IPS DF 19.7 (cell line): Measurements from ENCODE around the gene NUAK1.

Source experiments
- DNase-seq: peaks from one replicate; pipeline ENCODE4 v3.0.0-alpha.2; 2013; ENCODE audit warnings: low read depth, low spot score

Gene NUAK1

GRCh38 chr12:106138633-106139421, at the start of gene NUAK1:
Gene NUAK1 (minus strand): TSS chr12:106138954. CDS start chr12:106138653, 301 bp downstream.
- DNase-seq, result no peak

DNA sequence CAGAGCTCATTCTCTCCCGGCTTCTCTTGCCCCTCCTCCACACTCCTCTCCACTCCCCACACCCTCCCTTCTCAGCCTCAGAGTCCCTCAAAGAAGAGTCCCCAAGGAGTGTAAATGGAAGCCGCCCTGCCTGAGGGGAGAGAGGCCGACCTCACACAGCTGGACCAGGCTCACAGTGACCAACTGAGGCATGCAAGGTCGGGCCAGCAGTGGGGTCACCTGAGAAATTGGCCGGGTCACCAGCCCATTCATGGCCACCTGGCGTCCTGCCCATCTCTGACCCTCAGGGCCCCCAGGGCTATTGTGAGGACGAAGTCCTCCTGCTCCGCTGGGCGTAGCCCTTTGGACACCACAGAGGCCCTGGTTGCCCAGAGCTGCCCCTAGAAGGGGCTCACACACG, 49.5 kb upstream of the NUAK1 start:
- DNase-seq, result no peak

DNA sequence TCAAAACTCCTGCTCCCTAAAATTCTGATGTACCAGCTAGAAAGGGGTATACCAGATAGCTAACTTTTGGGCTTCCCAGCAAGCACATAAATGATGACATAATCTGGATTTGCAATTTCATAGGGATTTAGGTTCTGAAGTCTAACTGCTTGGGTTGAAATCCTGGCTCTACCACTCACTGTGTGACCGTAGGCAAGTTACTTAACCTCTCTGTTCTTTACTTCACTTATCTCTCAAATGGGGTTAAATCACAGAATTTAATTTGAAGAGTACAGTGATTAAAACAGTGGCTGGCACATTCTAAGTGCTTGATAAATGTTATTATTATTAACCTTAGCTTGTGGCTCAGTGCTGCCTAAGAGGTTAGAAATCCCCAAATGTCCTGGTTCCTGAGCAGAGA, 49.1 kb upstream of the NUAK1 start:
- DNase-seq, result no peak

DNA sequence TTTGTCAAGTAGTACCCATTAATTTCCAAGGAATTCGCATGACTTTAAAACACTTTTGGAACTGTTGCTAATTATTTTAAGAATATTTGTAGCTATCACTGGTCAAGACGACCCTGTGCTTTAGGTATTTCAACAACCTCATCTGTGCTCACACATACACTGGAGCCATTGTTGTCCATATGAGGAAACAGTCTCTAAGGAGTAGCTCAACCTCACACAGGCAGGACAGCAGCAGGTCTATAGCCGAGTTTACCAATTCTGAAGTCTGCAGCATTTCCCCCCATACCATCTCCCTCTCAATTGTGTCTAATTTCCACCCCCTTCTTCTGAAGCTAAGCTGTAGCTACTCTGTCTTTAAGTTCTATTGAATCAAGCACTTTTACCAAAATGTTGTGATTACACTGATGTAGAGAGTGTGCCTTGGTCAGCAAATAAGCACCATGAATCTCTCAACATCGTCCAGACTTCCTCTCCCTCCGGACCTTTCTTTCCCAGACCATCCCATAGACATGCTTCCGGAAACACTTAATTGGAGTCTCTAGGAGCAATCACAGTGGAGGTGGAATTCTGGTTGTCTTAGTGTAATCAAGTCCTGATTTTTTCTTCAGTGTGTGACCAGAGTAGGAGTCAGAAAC, 48.5 kb upstream of the NUAK1 start:
- DNase-seq, result no peak

DNA sequence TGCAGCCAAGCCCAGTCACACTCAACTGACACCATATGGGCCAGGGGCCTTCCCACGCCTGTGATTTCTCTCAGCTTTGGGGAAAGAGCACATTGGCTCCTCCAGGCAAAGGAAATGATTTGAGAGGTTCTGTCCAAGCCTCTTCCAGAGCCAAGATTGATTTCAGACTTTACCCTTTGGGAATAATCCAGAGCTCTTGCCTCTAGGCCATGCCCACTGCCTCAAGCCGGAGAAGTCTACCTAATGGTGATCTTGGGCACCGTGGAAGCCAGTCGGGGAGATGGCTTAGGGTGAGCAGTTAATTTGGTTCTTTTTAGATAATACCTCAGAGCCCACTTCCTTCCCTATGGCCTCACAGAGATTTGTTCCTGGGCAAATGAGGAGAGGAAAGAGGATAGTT, 45.0 kb upstream of the NUAK1 start:
- no peak for DNase-seq

DNA sequence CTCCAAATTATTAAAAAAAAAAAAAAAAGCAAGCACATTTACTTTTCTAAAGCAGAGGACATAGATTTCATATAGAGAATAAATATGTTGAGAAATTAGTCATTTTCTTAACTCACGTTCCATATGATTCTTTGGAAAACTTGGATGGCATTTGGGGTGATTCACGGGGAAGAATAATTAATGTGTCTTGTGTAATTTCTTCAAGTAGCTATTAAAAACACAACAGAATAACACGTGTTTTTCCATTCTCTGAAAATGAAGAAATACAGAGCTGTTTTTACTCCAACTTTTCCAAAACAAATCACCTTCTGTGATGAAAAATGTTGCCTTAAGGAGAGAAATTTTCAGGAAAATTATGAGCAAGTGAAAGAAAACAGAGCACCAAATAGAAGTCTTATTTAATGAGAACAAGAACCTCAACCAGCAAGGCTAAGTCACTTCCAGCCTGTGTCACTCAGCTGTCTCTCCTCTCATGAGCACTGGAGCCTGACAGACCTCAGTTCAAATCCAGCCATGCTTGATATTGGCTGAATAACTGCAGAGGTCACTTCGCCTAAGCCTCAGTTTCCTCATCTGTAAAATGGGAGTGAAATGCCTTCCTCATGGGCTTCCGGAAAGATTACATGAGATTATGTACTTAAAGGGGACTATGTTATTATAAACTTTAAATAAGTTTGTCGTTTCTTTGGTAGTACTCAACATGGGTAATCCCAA, 42.8 kb upstream of the NUAK1 start:
- no peak for DNase-seq

GRCh38 chr12:106179086-106179485, 40.3 kb upstream of the NUAK1 start:
- DNase-seq, result no peak

DNA sequence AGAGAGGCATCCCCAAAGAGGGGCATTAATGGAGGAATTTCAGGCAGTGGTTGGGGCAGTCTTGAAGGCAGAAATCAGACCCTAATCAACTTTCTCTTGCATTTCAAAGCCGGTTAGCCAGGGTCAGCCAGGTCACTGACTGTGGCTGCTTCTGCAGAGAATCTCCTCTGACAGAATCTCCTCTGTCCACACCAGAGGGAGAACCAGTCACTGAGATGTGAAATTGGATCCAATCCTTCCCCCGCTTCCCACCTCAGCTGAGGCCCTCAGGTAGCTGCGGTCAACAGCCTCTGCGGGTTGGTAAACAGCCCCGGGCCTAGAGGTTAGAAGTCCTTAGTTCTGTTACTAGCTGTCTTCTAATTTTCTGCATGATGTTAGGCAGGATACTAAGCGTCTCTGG, 39.8 kb upstream of the NUAK1 start:
- no peak for DNase-seq

DNA sequence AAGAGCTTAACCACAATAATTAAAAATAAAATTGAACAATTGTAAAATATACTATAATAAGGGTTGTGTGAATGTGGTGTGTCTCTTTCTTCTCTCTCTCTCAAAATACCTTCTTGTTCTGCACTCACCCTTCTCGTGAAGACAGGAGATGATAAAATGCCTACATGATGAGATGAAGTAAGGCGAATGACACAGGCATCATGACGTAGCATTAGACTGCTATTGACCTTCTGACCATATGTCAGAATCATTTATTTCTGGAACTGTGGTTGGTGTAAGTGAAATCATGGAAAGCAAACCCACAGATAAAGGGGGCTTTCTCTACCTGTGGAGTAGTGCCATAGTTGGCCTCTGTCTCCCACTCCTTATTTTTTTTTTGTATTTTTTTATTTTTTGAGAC, 37.8 kb upstream of the NUAK1 start:
- DNase-seq, result no peak

DNA sequence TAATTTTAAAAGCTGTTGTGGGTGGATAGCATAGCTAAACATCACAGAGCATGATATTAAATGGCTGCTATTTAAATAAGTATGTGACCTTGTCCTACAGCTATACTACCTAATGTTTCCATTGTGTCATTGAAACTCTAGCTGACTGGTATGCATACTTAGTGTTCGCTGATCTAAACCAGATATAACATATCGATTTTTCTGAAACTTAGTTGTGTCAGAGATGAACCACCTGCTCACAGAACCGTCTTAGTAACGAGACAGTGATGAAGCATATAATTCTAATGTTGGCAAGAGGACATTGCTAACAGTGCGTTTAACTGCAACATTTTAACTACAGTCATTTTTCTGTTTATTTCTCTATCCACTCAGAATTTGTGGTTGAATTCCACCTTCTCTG, 36.1 kb upstream of the NUAK1 start:
- DNase-seq, result no peak

DNA sequence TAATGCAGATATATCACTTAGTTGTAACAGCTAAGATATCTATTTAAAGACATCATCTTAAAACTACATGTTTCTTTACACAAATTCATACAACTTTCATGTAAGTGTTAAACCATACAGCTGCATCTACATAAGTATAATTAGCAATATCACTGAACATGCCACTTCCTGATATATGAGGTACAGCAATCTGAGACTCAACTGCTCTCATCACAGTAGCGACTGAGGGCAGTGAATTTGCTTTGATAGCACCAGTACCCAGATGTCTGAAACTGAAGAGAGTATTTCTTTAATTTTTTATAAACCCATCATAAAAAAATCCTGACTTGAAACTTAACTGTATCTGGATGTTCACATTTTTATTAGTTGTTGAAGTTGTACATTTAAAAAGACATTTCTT, 34.7 kb upstream of the NUAK1 start:
- DNase-seq, result no peak

DNA sequence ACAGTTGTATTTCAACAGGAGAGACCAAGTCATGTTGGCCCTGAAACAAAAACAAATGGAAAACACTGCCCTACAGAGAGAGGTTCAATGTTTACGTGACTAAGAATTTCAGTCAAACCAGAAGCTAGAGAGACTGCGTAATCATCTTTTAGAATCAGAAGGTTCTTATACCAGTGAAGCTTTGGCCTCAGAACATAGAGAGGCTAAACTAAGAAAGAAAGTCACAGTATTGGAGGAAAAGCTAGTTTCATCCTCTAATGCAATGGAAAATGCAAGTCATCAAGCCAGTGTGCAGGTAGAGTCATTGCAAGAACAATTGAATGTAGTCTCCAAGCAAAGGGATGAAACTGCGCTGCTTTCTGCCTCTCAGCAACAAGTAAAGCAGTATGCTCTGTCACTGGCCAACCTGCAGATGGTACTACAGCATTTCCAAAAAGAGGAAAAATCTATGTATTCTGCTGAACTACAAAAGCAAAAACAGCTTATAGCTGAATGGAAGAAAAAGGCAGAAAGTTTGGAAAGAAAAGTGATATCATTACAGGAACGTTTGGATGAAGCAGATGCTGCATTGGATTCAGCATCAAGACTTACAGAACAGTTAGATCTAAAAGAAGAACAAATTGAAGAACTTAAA, 32.5 kb upstream of the NUAK1 start:
- DNase-seq, result no peak

DNA sequence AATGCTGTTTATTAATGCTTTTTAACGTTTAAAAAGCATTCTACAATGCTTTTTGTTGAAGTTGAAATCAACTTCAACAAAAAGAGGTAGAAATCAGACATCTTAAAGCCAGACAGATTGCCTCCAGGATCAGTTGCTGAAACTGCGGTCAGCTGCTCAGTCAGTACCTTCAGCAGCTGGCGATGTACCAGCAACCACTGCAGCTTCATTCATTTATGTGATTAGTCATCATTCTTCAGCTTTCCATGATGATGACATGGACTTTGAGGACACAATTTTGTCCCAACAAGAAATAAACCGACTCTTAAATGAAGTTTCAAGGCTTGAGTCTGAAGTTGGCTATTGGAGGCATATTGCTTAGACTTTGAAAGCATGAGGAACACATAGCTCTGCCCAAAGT, 31.5 kb upstream of the NUAK1 start:
- no peak for DNase-seq

- no peak for DNase-seq
Measured at GRCh38 chr12:106163712-106164111, 25.0 kb upstream of the NUAK1 start.

DNA sequence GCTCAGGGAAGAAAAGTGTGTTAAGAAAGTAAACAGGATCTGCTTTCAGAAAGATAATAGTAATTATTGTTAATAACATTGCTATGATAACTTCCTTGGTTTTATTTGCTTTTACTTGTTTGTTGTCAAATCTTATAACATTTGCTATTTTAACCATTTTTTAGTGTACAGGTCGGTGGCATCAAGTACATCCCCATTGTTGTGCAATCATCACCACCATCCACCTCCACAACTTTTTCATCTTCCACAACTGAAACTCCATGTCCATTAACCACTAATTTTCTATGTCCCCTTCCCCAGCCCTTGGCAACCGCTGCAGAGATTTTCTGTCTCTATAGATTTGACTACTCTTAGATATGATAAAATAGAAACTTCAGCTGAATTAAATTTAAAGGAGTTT, 22.7 kb upstream of the NUAK1 start:
- no peak for DNase-seq

- no peak for DNase-seq
Measured at GRCh38 chr12:106160915-106161314, 22.2 kb upstream of the NUAK1 start.

DNA sequence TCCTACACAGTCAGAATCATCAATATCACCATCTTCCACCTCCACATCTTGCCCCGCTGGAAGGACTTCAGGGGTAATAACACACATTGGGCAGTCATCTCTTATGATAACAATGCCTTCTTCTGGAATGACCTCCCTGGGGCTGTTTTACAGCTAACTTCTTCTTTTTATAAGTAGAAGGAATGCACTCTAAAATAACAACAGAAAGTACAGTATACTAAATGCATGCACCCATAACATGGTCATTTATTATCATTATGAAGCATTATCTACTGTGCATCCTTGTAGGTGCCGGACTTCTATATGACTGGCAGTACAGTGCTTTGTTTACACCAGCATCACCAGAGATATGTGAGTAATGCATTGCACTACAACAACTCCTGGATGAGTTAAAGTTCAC, 19.0 kb upstream of the NUAK1 start:
- no peak for DNase-seq

DNA sequence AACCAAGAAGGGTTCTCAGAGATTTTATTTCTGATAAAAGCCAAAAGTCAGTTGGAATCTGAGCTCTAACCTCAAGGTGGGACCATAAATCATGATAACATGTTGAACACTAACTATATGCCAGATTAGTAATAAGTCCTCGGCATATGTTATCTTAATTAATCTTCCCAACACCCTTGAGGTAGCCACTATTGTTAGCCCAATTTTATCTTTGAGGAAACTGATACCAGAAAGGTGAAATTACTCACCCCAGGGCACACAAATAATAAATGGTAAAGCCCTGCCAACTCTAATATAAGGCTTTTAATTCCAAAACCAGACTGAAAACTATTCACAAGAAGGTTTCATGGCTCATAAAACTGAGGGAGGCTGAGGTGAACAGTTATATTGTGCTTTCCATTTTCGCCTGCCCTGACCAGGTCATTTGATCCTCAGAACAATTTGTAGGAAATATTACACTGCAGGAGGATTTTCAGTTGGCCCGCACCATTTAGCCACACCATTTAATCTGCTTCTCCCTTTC, 16.1 kb upstream of the NUAK1 start:
- no peak for DNase-seq

DNA sequence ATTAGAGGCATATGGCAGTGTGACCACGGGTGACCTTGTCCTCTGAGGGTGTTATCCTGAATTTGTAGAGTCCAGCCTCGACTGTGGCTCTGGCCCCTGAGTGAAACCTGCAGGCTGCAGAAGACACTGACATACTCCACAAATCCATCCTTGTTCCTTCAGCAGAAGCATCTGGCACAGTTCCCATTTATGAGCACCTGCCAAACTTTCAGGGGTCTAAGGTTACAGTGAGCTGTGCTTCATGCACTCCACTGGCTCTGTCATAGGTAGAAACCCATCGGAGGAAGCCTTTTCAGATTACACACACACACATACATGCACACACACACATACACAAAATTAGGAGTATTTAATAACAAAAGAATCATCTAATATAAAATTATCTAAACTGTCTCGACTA, 13.6 kb upstream of the NUAK1 start:
- DNase-seq, result no peak

- no peak for DNase-seq
Measured at GRCh38 chr12:106150555-106150954, 11.8 kb upstream of the NUAK1 start.

DNA sequence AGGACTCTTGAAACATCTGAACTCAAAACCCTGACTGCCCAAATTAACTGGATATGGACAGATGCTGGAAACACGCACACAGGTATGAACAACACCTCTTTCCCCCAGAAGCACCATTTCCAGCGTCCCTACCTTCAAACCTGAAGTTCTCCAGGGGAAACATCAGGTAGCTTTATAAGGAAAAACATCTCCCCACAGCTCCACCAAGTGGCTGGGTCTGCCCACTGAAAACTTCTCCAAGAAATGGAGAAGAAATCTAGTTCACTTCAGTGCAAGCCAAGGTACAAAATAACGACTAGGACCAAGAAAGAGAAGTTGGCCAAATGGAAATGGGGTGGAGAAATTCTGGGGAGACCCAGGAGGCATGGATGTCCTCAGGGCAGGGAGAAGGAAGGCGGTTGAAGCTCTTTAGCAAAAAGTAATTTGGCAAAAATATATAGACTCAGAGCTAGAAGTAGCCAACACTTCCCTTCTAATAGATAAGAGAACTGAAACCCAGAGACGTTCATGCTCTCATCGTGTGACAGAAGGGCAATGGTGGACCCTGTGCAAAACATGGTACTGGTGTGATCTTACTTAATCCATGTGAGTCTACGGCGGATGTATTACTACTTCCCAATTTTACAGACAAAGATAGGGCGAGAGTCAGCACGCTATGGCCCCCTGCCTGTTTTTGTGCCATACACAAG, 10.5 kb upstream of the NUAK1 start:
- DNase-seq, result no peak

DNA sequence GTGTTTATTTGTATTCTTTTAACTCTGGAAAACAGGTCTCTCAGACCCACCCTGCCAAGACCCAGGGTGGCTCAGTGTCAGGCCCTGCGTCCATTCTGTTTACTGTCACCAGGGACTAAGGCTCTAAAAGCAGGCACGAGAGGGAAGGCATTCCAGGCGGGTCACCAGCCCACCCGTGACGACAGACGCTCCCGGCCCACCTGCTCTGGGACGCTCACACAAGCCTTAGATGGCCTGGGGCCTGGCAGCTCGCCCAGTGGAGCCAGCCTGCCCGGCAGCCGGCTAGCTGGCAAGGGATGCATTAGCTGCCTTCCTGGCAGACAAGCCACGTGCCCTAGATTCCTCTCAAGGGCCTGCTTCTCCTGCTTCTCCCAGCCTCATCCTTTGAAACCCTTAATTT, 9.2 kb upstream of the NUAK1 start:
- DNase-seq, result no peak
